ENCODE measurements around the gene RAB23.

The RAB23 gene

DNA sequence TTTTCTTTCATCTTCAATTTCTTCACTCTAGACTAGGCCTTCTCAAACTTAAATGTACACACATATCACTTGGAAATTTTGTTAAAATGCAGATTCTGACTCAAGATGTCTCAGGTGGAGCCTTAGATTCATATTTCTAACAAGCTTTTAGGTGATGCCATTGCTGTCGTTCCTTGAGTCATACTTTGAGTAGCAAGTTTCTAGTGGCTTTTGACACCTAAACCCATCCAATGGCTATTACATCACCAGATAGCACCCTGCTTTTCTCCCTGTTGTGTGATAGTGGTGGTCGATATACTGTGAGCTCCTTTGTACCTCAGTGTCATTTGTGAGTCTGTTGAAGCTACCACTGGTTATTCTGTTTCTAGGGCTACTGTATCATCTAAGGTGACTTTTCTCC is 84.8 kb downstream of the RAB23 start:
- DNase-seq (ENCODE audit: low spot score): no peak
- in situ Hi-C loops (cut with MboI; ENCODE audit: low sequenced_read_pairs, unreplicated experiment): no loop called here

More for the DNA sequence above, 84.8 kb downstream of the RAB23 start:
- TF ChIP-seq, protein P1, sequence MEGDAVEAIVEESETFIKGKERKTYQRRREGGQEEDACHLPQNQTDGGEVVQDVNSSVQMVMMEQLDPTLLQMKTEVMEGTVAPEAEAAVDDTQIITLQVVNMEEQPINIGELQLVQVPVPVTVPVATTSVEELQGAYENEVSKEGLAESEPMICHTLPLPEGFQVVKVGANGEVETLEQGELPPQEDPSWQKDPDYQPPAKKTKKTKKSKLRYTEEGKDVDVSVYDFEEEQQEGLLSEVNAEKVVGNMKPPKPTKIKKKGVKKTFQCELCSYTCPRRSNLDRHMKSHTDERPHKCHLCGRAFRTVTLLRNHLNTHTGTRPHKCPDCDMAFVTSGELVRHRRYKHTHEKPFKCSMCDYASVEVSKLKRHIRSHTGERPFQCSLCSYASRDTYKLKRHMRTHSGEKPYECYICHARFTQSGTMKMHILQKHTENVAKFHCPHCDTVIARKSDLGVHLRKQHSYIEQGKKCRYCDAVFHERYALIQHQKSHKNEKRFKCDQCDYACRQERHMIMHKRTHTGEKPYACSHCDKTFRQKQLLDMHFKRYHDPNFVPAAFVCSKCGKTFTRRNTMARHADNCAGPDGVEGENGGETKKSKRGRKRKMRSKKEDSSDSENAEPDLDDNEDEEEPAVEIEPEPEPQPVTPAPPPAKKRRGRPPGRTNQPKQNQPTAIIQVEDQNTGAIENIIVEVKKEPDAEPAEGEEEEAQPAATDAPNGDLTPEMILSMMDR (IDR thresholded peaks at IDR 0.05; ENCODE audit: borderline replicate concordance, control extremely low read depth, extremely low read depth, insufficient read depth, missing control alignments): no peak
